A549 (cell line): Measurements from ENCODE around the gene MT1HL1. TPM values are rescaled to one million over a fixed set of nuclear protein-coding genes. Genes with fewer than 3 reads are reported as not detected.
A peak's percentile ranks its signal among the peaks of the same experiment; 100 is the strongest.

Experiments
- ATAC-seq, 2 experiments: fragments of 200-7000 bp in 1 of 2; fragments of >200 bp in 1 of 2; cut with Nextera tagmentation in 1 of 2; cut with Tn5 transposase in 1 of 2; 3 replicates each; pipeline versions ENCODE4 v1.8.0 to v1.9.1; 2018 to 2020; ENCODE audit warnings: mild to moderate bottlenecking in 1 of 2, moderate library complexity in 1 of 2
- CTCF ChIA-PET: fragments of 300-600 bp; sonication (Branson Sonifier 250); formaldehyde crosslinking; extraction: SDS; loops from one replicate; lab custom pipeline; 2021; ENCODE audit warnings: antibody characterized with exemption, inconsistent platforms; lab: Yijun Ruan, JAX
- POLR2A ChIA-PET: fragments of 350-600 bp; formaldehyde crosslinking; extraction: SDS; loops from one replicate; lab custom pipeline; 2021; ENCODE audit warnings: antibody characterized with exemption, inconsistent platforms; lab: Yijun Ruan, JAX
- DNase-seq, 2 experiments: peaks; one replicate each; pipeline versions ENCODE4 v3.0.0 to v3.0.0-alpha.2; 2011 to 2016; ENCODE audit warnings: low read depth in 1 of 2, low spot score in 1 of 2
- FAIRE-seq: peaks from 2 replicates; lab custom pipeline; 2011; peaks lifted over from hg19 to GRCh38; lab: Jason Lieb, UNC
- H3K27ac ChIP-seq, 2 experiments: fragments of >200 bp; sonication (Bioruptor Twin); formaldehyde crosslinking; 3 replicates each; pipeline ENCODE4 v1.5.1; 2016 to 2017
- H3K4me1 ChIP-seq: fragments of >200 bp; sonication (Bioruptor Twin); formaldehyde crosslinking; 3 replicates; pipeline ENCODE4 v1.6.1; 2016
- H3K4me2 ChIP-seq: fragments of >200 bp; sonication (Bioruptor Twin); formaldehyde crosslinking; 3 replicates; pipeline ENCODE4 v1.6.1; 2016
- H3K4me3 ChIP-seq: fragments of >200 bp; sonication (Bioruptor Twin); formaldehyde crosslinking; 3 replicates; pipeline ENCODE4 v1.5.1; 2016
- H3K9me3 ChIP-seq: fragments of >200 bp; sonication (Bioruptor Twin); formaldehyde crosslinking; 3 replicates; pipeline ENCODE4 v1.6.1; 2016
- CBX2 ChIP-seq: fragments of 200-600 bp; sonication (generic); IDR thresholded peaks from 2 replicates; pipeline ENCODE4 v1.6.1; 2016; ENCODE audit warnings: low read depth, mild to moderate bottlenecking, borderline replicate concordance
- EHMT2 ChIP-seq: fragments of 200-600 bp; sonication (generic); IDR thresholded peaks from 2 replicates; pipeline ENCODE4 v1.6.1; 2016; ENCODE audit warnings: antibody characterized with exemption, low read depth, mild to moderate bottlenecking, moderate library complexity
- JUNB ChIP-seq: fragments of >200 bp; sonication (Bioruptor Twin); formaldehyde crosslinking; IDR thresholded peaks from 2 replicates; pipeline ENCODE4 v1.6.1; 2016
- KDM1A ChIP-seq: fragments of 200-600 bp; sonication (generic); IDR thresholded peaks from 2 replicates; pipeline ENCODE4 v1.6.1; 2016; ENCODE audit warnings: low read depth, mild to moderate bottlenecking
- KDM5A ChIP-seq: fragments of 200-600 bp; sonication (generic); IDR thresholded peaks from 2 replicates; pipeline ENCODE4 v1.6.1; 2016; ENCODE audit warnings: antibody characterized with exemption, mild to moderate bottlenecking
- MAFK ChIP-seq: fragments of 450-650 bp; IDR thresholded peaks from 2 replicates; pipeline ENCODE4 v1.6.1; 2014; ENCODE audit not compliant: partially characterized antibody
- MAZ ChIP-seq: fragments of 150-350 bp; IDR thresholded peaks from 2 replicates; pipeline ENCODE4 v1.6.1; 2014; ENCODE audit warnings: antibody characterized with exemption, low read depth, low read length, borderline replicate concordance
- MYC ChIP-seq: IDR thresholded peaks from 2 replicates; pipeline ENCODE4 v1.6.1; 2012; ENCODE audit warnings: mild to moderate bottlenecking, inconsistent platforms, low read length, improper control_type of control experiment, borderline replicate concordance
- NPAS2 ChIP-seq: fragments of 250-450 bp; sonication (Bioruptor Pico); IDR thresholded peaks from 2 replicates; pipeline ENCODE4 v1.8.0; 2022; ENCODE audit warnings: mild to moderate bottlenecking, moderate library complexity, borderline replicate concordance
- PHF8 ChIP-seq: fragments of 200-600 bp; sonication (generic); IDR thresholded peaks from 2 replicates; pipeline ENCODE4 v1.6.1; 2016; ENCODE audit warnings: low read depth, mild to moderate bottlenecking, antibody characterized with exemption, moderate library complexity, borderline replicate concordance
- POLR2A ChIP-seq: IDR thresholded peaks from 2 replicates; pipeline ENCODE4 v1.6.1; 2012; ENCODE audit warnings: mild to moderate bottlenecking, low read length
- RAD21 ChIP-seq, 2 experiments: fragments of >200 bp in 1 of 2; sonication (Bioruptor Twin) in 1 of 2; formaldehyde crosslinking in 1 of 2; IDR thresholded peaks in 1 of 2; conservative IDR thresholded peaks in 1 of 2; 2 replicates in 1 of 2; 3 replicates in 1 of 2; pipeline ENCODE4 v1.6.1; 2012 to 2018; ENCODE audit warnings: inconsistent platforms in 1 of 2
- REST ChIP-seq: fragments of 200-600 bp; sonication (generic); IDR thresholded peaks from 2 replicates; pipeline ENCODE4 v1.6.1; 2016; ENCODE audit warnings: antibody characterized with exemption, mild to moderate bottlenecking, moderate library complexity
- RFX5 ChIP-seq: fragments of 450-650 bp; IDR thresholded peaks from 2 replicates; pipeline ENCODE4 v1.7.1; 2014; ENCODE audit warnings: antibody characterized with exemption, mild to moderate bottlenecking, moderate library complexity
- TFCP2L1 ChIP-seq: fragments of 250-450 bp; sonication (Bioruptor Pico); IDR thresholded peaks from 2 replicates; pipeline ENCODE4 v1.5.0; 2021; ENCODE audit warnings: mild to moderate bottlenecking
- TP53 ChIP-seq: fragments of 250-450 bp; sonication (Bioruptor Pico); IDR thresholded peaks from 2 replicates; pipeline ENCODE4 v1.5.0; 2021; ENCODE audit warnings: mild to moderate bottlenecking, moderate library complexity
- USF2 ChIP-seq: fragments of 450-650 bp; IDR thresholded peaks from 2 replicates; pipeline ENCODE4 v1.6.1; 2014; ENCODE audit warnings: antibody characterized with exemption
- ZC3H11A ChIP-seq: fragments of 450-650 bp; IDR thresholded peaks from 2 replicates; pipeline ENCODE4 v1.6.1; 2014; ENCODE audit warnings: antibody characterized with exemption, mild to moderate bottlenecking
- ZSCAN20 ChIP-seq: fragments of 250-450 bp; sonication (Bioruptor Pico); IDR thresholded peaks from 2 replicates; pipeline ENCODE4 v1.8.0; 2022; ENCODE audit warnings: mild to moderate bottlenecking, moderate library complexity
- WGBS: methylation state at CpG from one replicate; pipeline ENCODE4 v1.1.6; 2017; ENCODE audit errors: missing lambda C conversion rate; 5-methylcytosine and 5-hydroxymethylcytosine counted together
- polyA plus RNA-seq, 4 experiments: library from polyadenylated mRNA; depleted of rRNA in 3 of 4; stranded (reverse); fragments of >200 nt; fragmentation: RNase III in 1 of 4; extraction: RNeasy Plus Mini Kit Qiagen cat#74134 plus additional on column Dnase treatment in 1 of 4; gene quantifications; 2 replicates in 3 of 4; 3 replicates in 1 of 4; pipeline ENCODE4 v1.2.3, GENCODE V29; 2011 to 2017

MT1HL1 gene
- polyA plus RNA-seq, 2 of the 4 experiments (the other 2 are of a cell fraction): not detected

GRCh38 chr1:236963920-236964319 is 40.3 kb downstream of the MT1HL1 start (continued):
- TF ChIP-seq REST (no peak), RAD21 (conservative IDR thresholded peaks at IDR 0.05 in 1 of 2, IDR thresholded peaks at IDR 0.05 in 1 of 2) (no peak), PHF8 (no peak), POLR2A (no peak), ZSCAN20 (CRISPR knock-in tag) (no peak), TP53 (CRISPR knock-in tag) (no peak)

- POLR2A ChIA-PET: no interaction called here
- DNase-seq: no peak
- 83% methylated on average over 2 of the region's 2 CpGs for WGBS
- Histone ChIP-seq H3K27ac (no peak overlapping the region), H3K4me1 (no peaks in the 10 kb centered on the region), H3K4me2 (no peak overlapping the region), H3K9me3 (no peaks in the 10 kb centered on the region; the same call in 2 of the 3 replicates), H3K4me3 (no peak overlapping the region)
- no peak for ATAC-seq
- CTCF ChIA-PET: no interaction called here
- TF ChIP-seq ZC3H11A: peak; percentile 37
- no peak for TF ChIP-seq TFCP2L1 (CRISPR knock-in tag)
- TF ChIP-seq CBX2: no peak
- FAIRE-seq: no peak
Observed at GRCh38 chr1:236959112-236959511, 45.1 kb downstream of the MT1HL1 start.

GRCh38 chr1:236957235-236957634 is 47.0 kb downstream of the MT1HL1 start:
- Histone ChIP-seq H3K4me1 (no peaks in the 10 kb centered on the region), H3K27ac (no peak overlapping the region), H3K9me3 (no peaks in the 10 kb centered on the region; the same call in 2 of the 3 replicates), H3K4me3 (no peak overlapping the region), H3K4me2 (no peak overlapping the region)
- DNase-seq (no peak), ATAC-seq (peak in 1 of 2 experiments; percentile 48; a peak in 2 of 6 replicates), FAIRE-seq (no peak)
- 8% methylated on average over 5 of the region's 5 CpGs for WGBS
- ChIA-PET CTCF (interaction anchor here (1.9 kb wide), 1 partner anchor 9 kb away, joined by 6 read pairs; no protein-coding TSS in a partner anchor), POLR2A (no interaction called here)
- no peak for TF ChIP-seq KDM1A
- TF ChIP-seq MAFK: no peak
- TF ChIP-seq REST: no peak
- no peak for TF ChIP-seq NPAS2 (CRISPR knock-in tag)
- TF ChIP-seq USF2: no peak
- TF ChIP-seq MAZ: no peak
- TF ChIP-seq EHMT2: no peak
- no peak for TF ChIP-seq TP53 (CRISPR knock-in tag)
- no peak for TF ChIP-seq MYC
- no peak for TF ChIP-seq KDM5A
- TF ChIP-seq RFX5: no peak
- no peak for TF ChIP-seq JUNB
